ENCODE results near the gene DCXR.

- TF ChIP-seq, protein P1, sequence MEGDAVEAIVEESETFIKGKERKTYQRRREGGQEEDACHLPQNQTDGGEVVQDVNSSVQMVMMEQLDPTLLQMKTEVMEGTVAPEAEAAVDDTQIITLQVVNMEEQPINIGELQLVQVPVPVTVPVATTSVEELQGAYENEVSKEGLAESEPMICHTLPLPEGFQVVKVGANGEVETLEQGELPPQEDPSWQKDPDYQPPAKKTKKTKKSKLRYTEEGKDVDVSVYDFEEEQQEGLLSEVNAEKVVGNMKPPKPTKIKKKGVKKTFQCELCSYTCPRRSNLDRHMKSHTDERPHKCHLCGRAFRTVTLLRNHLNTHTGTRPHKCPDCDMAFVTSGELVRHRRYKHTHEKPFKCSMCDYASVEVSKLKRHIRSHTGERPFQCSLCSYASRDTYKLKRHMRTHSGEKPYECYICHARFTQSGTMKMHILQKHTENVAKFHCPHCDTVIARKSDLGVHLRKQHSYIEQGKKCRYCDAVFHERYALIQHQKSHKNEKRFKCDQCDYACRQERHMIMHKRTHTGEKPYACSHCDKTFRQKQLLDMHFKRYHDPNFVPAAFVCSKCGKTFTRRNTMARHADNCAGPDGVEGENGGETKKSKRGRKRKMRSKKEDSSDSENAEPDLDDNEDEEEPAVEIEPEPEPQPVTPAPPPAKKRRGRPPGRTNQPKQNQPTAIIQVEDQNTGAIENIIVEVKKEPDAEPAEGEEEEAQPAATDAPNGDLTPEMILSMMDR (conservative IDR thresholded peaks at IDR 0.05; ENCODE audit: low read length), result peak; percentile 85
- TF ChIP-seq EZH2phosphoT487 (IDR thresholded peaks at IDR 0.05; ENCODE audit: borderline replicate concordance, low read depth, low read length), result no peak
Observed at GRCh38 chr17:82030470-82031302, 6.8 kb downstream of the DCXR start.

All from OCI-LY7 (cell line).